H9 (cell line): ENCODE measurements around the gene SPATA6L. TPM values are rescaled to one million over a fixed set of nuclear protein-coding genes. Genes with fewer than 3 reads are reported as not detected.

ENCODE experiments used
- DNase-seq: peaks from one replicate; pipeline ENCODE4 v3.0.0-alpha.2; 2017
- H2AFZ ChIP-seq: one replicate; pipeline ENCODE4 v1.6.1; 2013; ENCODE audit warnings: mild to moderate bottlenecking, low read length, control low read depth, moderate library complexity
- H2AK5ac ChIP-seq: 2 replicates; pipeline ENCODE4 v1.6.1; 2013; ENCODE audit warnings: low read length, control low read depth, mixed read lengths; ENCODE audit not compliant: insufficient read length
- H2BK120ac ChIP-seq: one replicate; pipeline ENCODE4 v1.6.1; 2013; ENCODE audit warnings: low read depth, mild to moderate bottlenecking, low read length, control low read depth, inconsistent platforms; ENCODE audit not compliant: poor library complexity, severe bottlenecking
- H2BK12ac ChIP-seq: 2 replicates; pipeline ENCODE4 v1.6.1; 2013; ENCODE audit warnings: low read length, control low read depth, mixed read lengths, low read depth; ENCODE audit not compliant: insufficient read length
- H2BK15ac ChIP-seq: 2 replicates; pipeline ENCODE4 v1.6.1; 2013; ENCODE audit warnings: low read depth, low read length, control low read depth
- H2BK20ac ChIP-seq: one replicate; pipeline ENCODE4 v1.6.1; 2013; ENCODE audit warnings: low read depth, mild to moderate bottlenecking, low read length, control low read depth, inconsistent platforms; ENCODE audit not compliant: poor library complexity, severe bottlenecking
- H2BK5ac ChIP-seq: 2 replicates; pipeline ENCODE4 v1.6.1; 2013; ENCODE audit warnings: low read length, control low read depth, mixed read lengths; ENCODE audit not compliant: insufficient read length
- H3K14ac ChIP-seq: 2 replicates; pipeline ENCODE4 v1.6.1; 2013; ENCODE audit warnings: low read length, control low read depth; ENCODE audit not compliant: insufficient read depth
- H3K18ac ChIP-seq: 2 replicates; pipeline ENCODE4 v1.6.1; 2013; ENCODE audit warnings: low read depth, mild to moderate bottlenecking, mixed read lengths, low read length, control low read depth; ENCODE audit not compliant: insufficient read length
- H3K23ac ChIP-seq: 2 replicates; pipeline ENCODE4 v1.6.1; 2013; ENCODE audit warnings: low read length, control low read depth, mixed read lengths, low read depth; ENCODE audit not compliant: insufficient read length
- H3K23me2 ChIP-seq: 2 replicates; pipeline ENCODE4 v1.6.1; 2013; ENCODE audit warnings: low read depth, mild to moderate bottlenecking, mixed read lengths, low read length, control low read depth; ENCODE audit not compliant: insufficient read length, poor library complexity, severe bottlenecking
- H3K27ac ChIP-seq: 2 replicates; pipeline ENCODE4 v1.5.1; 2013; ENCODE audit warnings: low read length, control low read depth, mixed read lengths, low read depth; ENCODE audit not compliant: insufficient read length
- H3K27me3 ChIP-seq: 2 replicates; pipeline ENCODE4 v1.6.1; 2013; ENCODE audit warnings: low read length, control low read depth, inconsistent platforms; ENCODE audit not compliant: insufficient read depth
- H3K4ac ChIP-seq: 2 replicates; pipeline ENCODE4 v1.6.1; 2013; ENCODE audit warnings: low read depth, mild to moderate bottlenecking, control low read depth, inconsistent platforms, low read length, moderate library complexity
- H3K4me1 ChIP-seq: 2 replicates; pipeline ENCODE4 v1.6.1; 2013; ENCODE audit warnings: low read length, control low read depth, inconsistent platforms; ENCODE audit not compliant: insufficient read depth
- H3K4me2 ChIP-seq: 2 replicates; pipeline ENCODE4 v1.6.1; 2013; ENCODE audit warnings: low read length, control low read depth, mixed read lengths; ENCODE audit not compliant: insufficient read length, insufficient read depth
- H3K56ac ChIP-seq: 2 replicates; pipeline ENCODE4 v1.6.1; 2013; ENCODE audit warnings: low read depth, mild to moderate bottlenecking, mixed read lengths, low read length, control low read depth; ENCODE audit not compliant: insufficient read length
- H3K79me1 ChIP-seq: 2 replicates; pipeline ENCODE4 v1.6.1; 2013; ENCODE audit warnings: low read depth, mild to moderate bottlenecking, moderate library complexity, low read length, control low read depth, inconsistent platforms; ENCODE audit not compliant: insufficient read depth, poor library complexity, severe bottlenecking
- H3K79me2 ChIP-seq: 2 replicates; pipeline ENCODE4 v1.6.1; 2013; ENCODE audit warnings: low read length, control low read depth, inconsistent platforms; ENCODE audit not compliant: insufficient read depth
- H3K9ac ChIP-seq: 2 replicates; pipeline ENCODE4 v1.6.1; 2013; ENCODE audit warnings: low read length, control low read depth, mixed read lengths; ENCODE audit not compliant: insufficient read length; ENCODE audit errors: extremely low read depth
- H3K9me3 ChIP-seq: one replicate; pipeline ENCODE4 v1.6.1; 2013; ENCODE audit warnings: low read depth, low read length, inconsistent platforms; ENCODE audit not compliant: control insufficient read depth
- H3T11ph ChIP-seq: one replicate; pipeline ENCODE4 v1.6.1; 2013; ENCODE audit warnings: mild to moderate bottlenecking, low read length, control low read depth, inconsistent platforms
- H4K20me1 ChIP-seq: one replicate; pipeline ENCODE4 v1.6.1; 2013; ENCODE audit not compliant: control insufficient read depth, insufficient read length, insufficient read depth
- H4K5ac ChIP-seq: 2 replicates; pipeline ENCODE4 v1.6.1; 2013; ENCODE audit warnings: low read depth, mild to moderate bottlenecking, mixed read lengths, low read length, control low read depth; ENCODE audit not compliant: insufficient read length
- H4K8ac ChIP-seq: replicated peaks from 2 replicates; pipeline ENCODE4 v1.6.1; 2013; ENCODE audit warnings: low read length, control low read depth, mixed read lengths, low read depth; ENCODE audit not compliant: insufficient read length
- H4K91ac ChIP-seq: 2 replicates; pipeline ENCODE4 v1.6.1; 2013; ENCODE audit warnings: low read depth, mild to moderate bottlenecking, moderate library complexity, mixed read lengths, low read length, control low read depth; ENCODE audit not compliant: insufficient read length
- H3K27ac Mint-ChIP-seq, 3 experiments: 2 replicates in 2 of 3; 3 replicates in 1 of 3; pipeline ENCODE4 v1.8.0; 2020 to 2021; ENCODE audit warnings: mixed read lengths in 3 of 3, mild to moderate bottlenecking in 1 of 3, moderate library complexity in 1 of 3
- H3K27me3 Mint-ChIP-seq: 2 replicates; pipeline ENCODE4 v1.8.0; 2021; ENCODE audit warnings: low read depth, mild to moderate bottlenecking, moderate library complexity, mixed read lengths
- H3K36me3 Mint-ChIP-seq, 3 experiments: 2 replicates in 2 of 3; 3 replicates in 1 of 3; pipeline ENCODE4 v1.8.0; 2020 to 2021; ENCODE audit warnings: low read depth in 3 of 3, mixed read lengths in 3 of 3; ENCODE audit not compliant: insufficient read depth in 1 of 3
- H3K4me1 Mint-ChIP-seq, 2 experiments: 2 replicates each; pipeline ENCODE4 v1.8.0; 2020; ENCODE audit warnings: mixed read lengths in 2 of 2
- H3K4me3 Mint-ChIP-seq, 2 experiments: 2 replicates in 1 of 2; 3 replicates in 1 of 2; pipeline ENCODE4 v1.8.0; 2020 to 2021; ENCODE audit warnings: mild to moderate bottlenecking in 2 of 2, mixed read lengths in 2 of 2, moderate library complexity in 1 of 2
- H3K9me3 Mint-ChIP-seq, 2 experiments: 2 replicates in 1 of 2; 3 replicates in 1 of 2; pipeline ENCODE4 v1.8.0; 2020; ENCODE audit warnings: mild to moderate bottlenecking in 2 of 2, mixed read lengths in 2 of 2, moderate library complexity in 1 of 2
- CTCF ChIP-seq: fragments of 200-600 bp; sonication (generic); conservative IDR thresholded peaks from 3 replicates; pipeline ENCODE4 v1.8.0; 2021; ENCODE audit warnings: antibody characterized with exemption, mild to moderate bottlenecking
- WGBS: extraction: QIAGEN DNeasy Blood & Tissue Kit; methylation state at CpG from one replicate; pipeline ENCODE4 v1.1.7; 2013; ENCODE audit warnings: missing lambda C conversion rate, low lambda C conversion rate, mixed read lengths; ENCODE audit not compliant: insufficient read length; ENCODE audit errors: extremely low coverage; 5-methylcytosine and 5-hydroxymethylcytosine counted together
- total RNA-seq: library from RNA; stranded (reverse); gene quantifications from 2 replicates; pipeline ENCODE4 v1.2.1, GENCODE V29; 2021

Gene SPATA6L
- total RNA-seq, 1 experiment from 2014 or later: 0.87 TPM

- H2BK5ac ChIP-seq: no peak overlapping the region
- no CpG with 5 or more reads among the region's 1 CpG for WGBS
Observed at GRCh38 chr9:4671737-4672136, 5.5 kb upstream of the SPATA6L start.

More at GRCh38 chr9:4671737-4672136, 5.5 kb upstream of the SPATA6L start:
- H3K4me1 ChIP-seq: 0 out of 2 replicates have a peak, but pooled peaks cover 6% of the 10 kb centered on the region
- H2BK12ac ChIP-seq: no peak overlapping the region
- H4K8ac ChIP-seq: no peak overlapping the region
- no peak overlapping the region for H3T11ph ChIP-seq
- no peaks in the 10 kb centered on the region for H3K9me3 Mint-ChIP-seq
- no peak overlapping the region for H2BK120ac ChIP-seq
- no peak overlapping the region for H3K9ac ChIP-seq
- DNase-seq: no peak
- H3K27me3 Mint-ChIP-seq: peaks cover 3% of the 10 kb centered on the region; the same call in 1 of the 2 replicates
- H3K4me2 ChIP-seq: no peak overlapping the region
- no peaks in the 10 kb centered on the region for H3K36me3 Mint-ChIP-seq
- no peak overlapping the region for H3K18ac ChIP-seq
- H4K5ac ChIP-seq: no peak overlapping the region
- H3K27ac ChIP-seq: no peak overlapping the region
- H3K4me3 Mint-ChIP-seq: no peak overlapping the region
- no peak overlapping the region for H3K56ac ChIP-seq
- no peaks in the 10 kb centered on the region for H3K9me3 ChIP-seq
- H3K79me2 ChIP-seq: no peaks in the 10 kb centered on the region
- no peak overlapping the region for H4K91ac ChIP-seq
- H3K23ac ChIP-seq: no peak overlapping the region
- H3K79me1 ChIP-seq: no peaks in the 10 kb centered on the region
- H3K23me2 ChIP-seq: no peaks in the 10 kb centered on the region
- no peak for TF ChIP-seq CTCF
- no peaks in the 10 kb centered on the region for H3K27me3 ChIP-seq
- no peak overlapping the region for H2AK5ac ChIP-seq
- H3K4me1 Mint-ChIP-seq: peaks cover 11% of the 10 kb centered on the region in 2 experiments
- H3K27ac Mint-ChIP-seq: no peak overlapping the region
- no peak overlapping the region for H2BK20ac ChIP-seq
- H2BK15ac ChIP-seq: no peak overlapping the region
- H4K20me1 ChIP-seq: no peaks in the 10 kb centered on the region
- no peak overlapping the region for H2AFZ ChIP-seq
- H3K4ac ChIP-seq: no peak overlapping the region
- H3K14ac ChIP-seq: no peak overlapping the region
